ENCODE measurements around the gene DIRAS1.
"Not testable (repeated sequence)": the region's sequence is repeated elsewhere in the genome, so short reads cannot be mapped to it uniquely, and the experiment has no call there.

The DIRAS1 gene

GRCh38 chr19:2715470-2716274 is 5.5 kb downstream of the DIRAS1 start:
- H3K4me2 ChIP-seq (ENCODE audit: low read length) = no peak overlapping the region
- H3K27me3 ChIP-seq (ENCODE audit: control insufficient read depth, low read length) = peaks cover 9% of the 10 kb centered on the region
- H4K20me1 ChIP-seq (ENCODE audit: control insufficient read depth, insufficient read depth, low read depth, low read length) = no peaks in the 10 kb centered on the region
- peaks cover 41% of the 10 kb centered on the region for H3K4me1 ChIP-seq (ENCODE audit: control insufficient read depth, low read length)
- no peaks in the 10 kb centered on the region for H3K79me2 ChIP-seq (ENCODE audit: control insufficient read depth, low read length)
- H3K9me2 ChIP-seq (replicated peaks; ENCODE audit: control insufficient read depth, low read length) = no peaks in the 10 kb centered on the region
- H3K9me3 ChIP-seq (ENCODE audit: control insufficient read depth, insufficient read depth, low read length) = peaks cover 10% of the 10 kb centered on the region; the same call in 1 of the 2 replicates
- TF ChIP-seq CTCF (IDR thresholded peaks at IDR 0.05; ENCODE audit: low read depth, low read length, poor library complexity, severe bottlenecking) (no peak), EZH2phosphoT487 (IDR thresholded peaks at IDR 0.05; ENCODE audit: borderline replicate concordance, low read length) (no peak)
- H3K27ac ChIP-seq (ENCODE audit: low read depth, low read length) = no peak overlapping the region
- peaks cover 11% of the 10 kb centered on the region; the same call in 1 of the 2 replicates for H3F3A ChIP-seq (ENCODE audit: control insufficient read depth, insufficient read depth)
- H3K36me3 ChIP-seq (ENCODE audit: control insufficient read depth, low read length) = peaks cover 8% of the 10 kb centered on the region
- H3K4me3 ChIP-seq (ENCODE audit: low read length) = no peak overlapping the region

GRCh38 chr19:2714531-2715269 is 6.5 kb downstream of the DIRAS1 start:
- H3K27me3 ChIP-seq (ENCODE audit: control insufficient read depth, low read length) = no peaks in the 10 kb centered on the region
- peaks cover 8% of the 10 kb centered on the region for H3K36me3 ChIP-seq (ENCODE audit: control insufficient read depth, low read length)
- H3K4me2 ChIP-seq (ENCODE audit: low read length) = no peak overlapping the region
- H3K9me2 ChIP-seq (replicated peaks; ENCODE audit: control insufficient read depth, low read length) = no peaks in the 10 kb centered on the region
- no peaks in the 10 kb centered on the region for H4K20me1 ChIP-seq (ENCODE audit: control insufficient read depth, insufficient read depth, low read depth, low read length)
- H3K9me3 ChIP-seq (ENCODE audit: control insufficient read depth, insufficient read depth, low read length) = peaks cover 10% of the 10 kb centered on the region; the same call in 1 of the 2 replicates
- no peaks in the 10 kb centered on the region for H3K79me2 ChIP-seq (ENCODE audit: control insufficient read depth, low read length)
- no peak for TF ChIP-seq EZH2phosphoT487 (IDR thresholded peaks at IDR 0.05; ENCODE audit: borderline replicate concordance, low read length)
- TF ChIP-seq CTCF (IDR thresholded peaks at IDR 0.05; ENCODE audit: low read depth, low read length, poor library complexity, severe bottlenecking) = no peak
- peaks cover 41% of the 10 kb centered on the region for H3K4me1 ChIP-seq (ENCODE audit: control insufficient read depth, low read length)
- peaks cover 16% of the 10 kb centered on the region for H3F3A ChIP-seq (ENCODE audit: control insufficient read depth, insufficient read depth)
- H3K4me3 ChIP-seq (ENCODE audit: low read length) = no peak overlapping the region
- no peak overlapping the region for H3K27ac ChIP-seq (ENCODE audit: low read depth, low read length)

- not testable (repeated sequence) for H3K27me3 ChIP-seq (ENCODE audit: control insufficient read depth, low read length); H3K36me3 ChIP-seq (ENCODE audit: control insufficient read depth, low read length); H3K9me2 ChIP-seq (replicated peaks; ENCODE audit: control insufficient read depth, low read length); H4K20me1 ChIP-seq (ENCODE audit: control insufficient read depth, insufficient read depth, low read depth, low read length); H3K27ac ChIP-seq (ENCODE audit: low read depth, low read length); H3K79me2 ChIP-seq (ENCODE audit: control insufficient read depth, low read length); H3K4me3 ChIP-seq (ENCODE audit: low read length); H3K4me2 ChIP-seq (ENCODE audit: low read length)
- Histone ChIP-seq H3K4me1 (ENCODE audit: control insufficient read depth, low read length) (peaks cover 41% of the 10 kb centered on the region), H3K9me3 (ENCODE audit: control insufficient read depth, insufficient read depth, low read length) (peaks cover 10% of the 10 kb centered on the region; the same call in 1 of the 2 replicates), H3F3A (ENCODE audit: control insufficient read depth, insufficient read depth) (peaks cover 17% of the 10 kb centered on the region)
Measured at GRCh38 chr19:2714102-2714501, 7.1 kb downstream of the DIRAS1 start.

- not testable (repeated sequence) for H3K27ac ChIP-seq (ENCODE audit: low read depth, low read length); H4K20me1 ChIP-seq (ENCODE audit: control insufficient read depth, insufficient read depth, low read depth, low read length); H3K9me2 ChIP-seq (replicated peaks; ENCODE audit: control insufficient read depth, low read length); H3K4me3 ChIP-seq (ENCODE audit: low read length); H3K4me2 ChIP-seq (ENCODE audit: low read length); H3K36me3 ChIP-seq (ENCODE audit: control insufficient read depth, low read length); H3K79me2 ChIP-seq (ENCODE audit: control insufficient read depth, low read length); H3K27me3 ChIP-seq (ENCODE audit: control insufficient read depth, low read length)
- Histone ChIP-seq H3K4me1 (ENCODE audit: control insufficient read depth, low read length) (peaks cover 38% of the 10 kb centered on the region), H3F3A (ENCODE audit: control insufficient read depth, insufficient read depth) (peaks cover 21% of the 10 kb centered on the region), H3K9me3 (ENCODE audit: control insufficient read depth, insufficient read depth, low read length) (peaks cover 10% of the 10 kb centered on the region; the same call in 1 of the 2 replicates)
Measured at GRCh38 chr19:2713170-2713569, 8.0 kb downstream of the DIRAS1 start.
